ENCODE measurements around the gene ALX1.
"Not testable (repeated sequence)": the region's sequence is repeated elsewhere in the genome, so short reads cannot be mapped to it uniquely, and the experiment has no call there.

The ALX1 gene

DNA sequence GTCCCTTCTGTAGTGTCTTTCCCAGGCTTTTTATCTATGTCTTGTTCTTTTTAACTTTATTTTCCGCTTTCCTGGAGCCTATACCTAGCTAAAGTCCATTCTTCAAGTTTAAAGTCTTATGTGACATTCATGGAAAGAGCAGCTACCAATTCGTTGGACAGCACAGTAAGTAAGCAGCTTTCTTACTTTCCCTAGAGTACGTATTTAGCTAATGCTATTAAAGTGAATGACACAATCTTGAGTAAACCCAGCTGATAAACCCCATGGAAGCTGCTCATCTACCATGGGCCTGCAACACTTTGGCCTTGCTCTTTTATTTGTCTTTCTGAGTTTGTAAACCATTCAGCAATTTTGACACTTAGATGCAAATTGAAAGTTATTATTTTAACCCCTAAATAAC, 30.0 kb downstream of the ALX1 start:
- CTCF ChIA-PET = interaction anchor here (0.8 to 1.7 kb wide), 10 partner anchors 10 to 611 kb away, joined by 3 to 7 read pairs (median 4); no protein-coding TSS in a partner anchor
- TF ChIP-seq, protein P1, sequence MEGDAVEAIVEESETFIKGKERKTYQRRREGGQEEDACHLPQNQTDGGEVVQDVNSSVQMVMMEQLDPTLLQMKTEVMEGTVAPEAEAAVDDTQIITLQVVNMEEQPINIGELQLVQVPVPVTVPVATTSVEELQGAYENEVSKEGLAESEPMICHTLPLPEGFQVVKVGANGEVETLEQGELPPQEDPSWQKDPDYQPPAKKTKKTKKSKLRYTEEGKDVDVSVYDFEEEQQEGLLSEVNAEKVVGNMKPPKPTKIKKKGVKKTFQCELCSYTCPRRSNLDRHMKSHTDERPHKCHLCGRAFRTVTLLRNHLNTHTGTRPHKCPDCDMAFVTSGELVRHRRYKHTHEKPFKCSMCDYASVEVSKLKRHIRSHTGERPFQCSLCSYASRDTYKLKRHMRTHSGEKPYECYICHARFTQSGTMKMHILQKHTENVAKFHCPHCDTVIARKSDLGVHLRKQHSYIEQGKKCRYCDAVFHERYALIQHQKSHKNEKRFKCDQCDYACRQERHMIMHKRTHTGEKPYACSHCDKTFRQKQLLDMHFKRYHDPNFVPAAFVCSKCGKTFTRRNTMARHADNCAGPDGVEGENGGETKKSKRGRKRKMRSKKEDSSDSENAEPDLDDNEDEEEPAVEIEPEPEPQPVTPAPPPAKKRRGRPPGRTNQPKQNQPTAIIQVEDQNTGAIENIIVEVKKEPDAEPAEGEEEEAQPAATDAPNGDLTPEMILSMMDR (IDR thresholded peaks at IDR 0.05; ENCODE audit: insufficient read depth, low read length, missing control alignments) = no peak
- DNase-seq (ENCODE audit: low read depth, low spot score) = no peak
- POLR2A ChIA-PET = no interaction called here
- H3K4me3 ChIP-seq (ENCODE audit: low read depth, low read length) = no peak overlapping the region

DNA sequence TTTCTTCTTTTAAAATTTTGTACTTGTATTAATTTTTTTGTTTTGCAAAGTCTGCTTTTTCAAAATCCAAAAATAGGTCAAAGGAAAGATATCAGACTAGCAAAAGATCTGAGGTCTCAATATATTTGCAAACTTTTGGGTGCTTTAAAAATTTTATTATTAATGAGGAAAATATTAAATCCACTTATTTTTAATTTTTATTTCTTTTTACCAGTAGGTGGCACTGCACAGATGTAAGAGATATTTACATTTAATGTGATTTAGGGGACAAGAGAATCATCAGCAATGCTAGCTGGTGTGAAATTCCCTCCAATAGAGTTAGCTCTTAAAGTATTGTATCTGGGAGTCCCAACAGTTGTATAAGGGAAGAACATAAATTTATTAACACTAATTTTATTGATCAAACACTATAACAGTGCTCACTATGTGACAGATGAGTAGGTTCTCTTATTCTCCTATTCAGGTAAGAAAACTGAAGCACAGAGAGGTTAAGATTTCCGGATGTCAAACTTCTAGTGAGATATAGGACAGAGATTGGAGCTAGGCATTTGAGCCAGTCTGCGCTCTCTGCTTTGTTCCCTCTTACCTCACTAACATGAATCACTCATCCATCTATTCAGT, 30.5 kb downstream of the ALX1 start:
- TF ChIP-seq, protein P1 (IDR thresholded peaks at IDR 0.05; ENCODE audit: insufficient read depth, low read length, missing control alignments) = no peak
- DNase-seq (ENCODE audit: low read depth, low spot score) = no peak
- ChIA-PET POLR2A (no interaction called here), CTCF (interaction anchor here (0.8 to 1.7 kb wide), 11 partner anchors 9 to 138 kb away, joined by 3 to 7 read pairs (median 3); no protein-coding TSS in a partner anchor)
- no peak overlapping the region for H3K4me3 ChIP-seq (ENCODE audit: low read depth, low read length)

DNA sequence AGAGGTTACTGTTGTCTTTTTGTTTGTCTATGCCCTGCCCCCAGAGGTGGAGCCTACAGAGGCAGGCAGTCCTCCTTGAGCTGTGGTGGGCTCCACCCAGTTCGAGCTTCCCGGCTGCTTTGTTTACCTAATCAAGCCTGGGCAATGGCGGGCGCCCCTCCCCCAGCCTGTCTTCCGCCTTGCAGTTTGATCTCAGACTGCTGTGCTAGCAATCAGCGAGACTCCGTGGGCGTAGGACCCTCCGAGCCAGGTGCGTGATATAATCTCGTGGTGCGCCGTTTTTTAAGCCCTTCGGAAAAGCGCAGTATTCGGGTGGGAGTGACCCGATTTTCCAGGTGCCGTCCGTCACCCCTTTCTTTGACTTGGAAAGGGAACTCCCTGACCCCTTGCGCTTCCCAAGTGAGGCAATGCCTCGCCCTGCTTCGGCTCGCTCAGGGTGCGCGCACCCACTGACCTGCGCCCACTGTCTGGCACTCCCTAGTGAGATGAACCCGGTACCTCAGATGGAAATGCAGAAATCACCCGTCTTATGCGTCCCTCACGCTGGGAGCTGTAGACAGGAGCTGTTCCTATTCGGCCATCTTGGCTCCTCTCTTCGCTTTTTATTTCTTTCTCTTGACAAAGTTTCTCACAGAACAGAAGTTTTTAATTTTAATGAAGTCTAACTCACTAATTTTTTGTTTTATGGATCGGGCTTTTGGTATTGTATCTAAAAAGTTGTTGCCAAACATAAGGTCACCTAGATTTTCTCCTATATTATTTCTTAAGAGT, 38.0 kb downstream of the ALX1 start:
- DNase-seq (ENCODE audit: low read depth, low spot score); H3K4me3 ChIP-seq (ENCODE audit: low read depth, low read length); CTCF ChIA-PET; POLR2A ChIA-PET: not testable (repeated sequence)

DNA sequence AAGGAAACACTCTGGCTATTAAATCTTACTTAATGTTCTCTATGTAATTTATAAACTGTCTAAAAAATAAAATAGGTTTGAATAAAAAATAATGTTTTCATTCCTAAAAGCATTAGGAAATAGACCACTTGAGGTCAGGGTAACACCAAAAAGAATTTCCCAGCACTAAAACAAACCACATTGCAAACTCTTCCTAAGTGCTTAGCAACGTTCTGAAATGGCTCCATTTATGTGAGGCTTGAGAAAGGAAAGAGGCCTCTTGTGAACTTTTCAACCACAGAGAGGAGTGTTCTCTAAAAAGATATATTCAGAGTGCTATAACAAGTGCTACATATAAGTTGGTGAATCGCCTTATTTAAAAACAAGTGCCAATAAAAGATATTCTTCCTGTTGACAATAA, 42.7 kb downstream of the ALX1 start:
- ChIA-PET POLR2A (no interaction called here), CTCF (no interaction called here)
- H3K4me3 ChIP-seq (ENCODE audit: low read depth, low read length) = no peak overlapping the region
- TF ChIP-seq, protein P1 (IDR thresholded peaks at IDR 0.05; ENCODE audit: insufficient read depth, low read length, missing control alignments) = no peak
- no peak for DNase-seq (ENCODE audit: low read depth, low spot score)

DNA sequence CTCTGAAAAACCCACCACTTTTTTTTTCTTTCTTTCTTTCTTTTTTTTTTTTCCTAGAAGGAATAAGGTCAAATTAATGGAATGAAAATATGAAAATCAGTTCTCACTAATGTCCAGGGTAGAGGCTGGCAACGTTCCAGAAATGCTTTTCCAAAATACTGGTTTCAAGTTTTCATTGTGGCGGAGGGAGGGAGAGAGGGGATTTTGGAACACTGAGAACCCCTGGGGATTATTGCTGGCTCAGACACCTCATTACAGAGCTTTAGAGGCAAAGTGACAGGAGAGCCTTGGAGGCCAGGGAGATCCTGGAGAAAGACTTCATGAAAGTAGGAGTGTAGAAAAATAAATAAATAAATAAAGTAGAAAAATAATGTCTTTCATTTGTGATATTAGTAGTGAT, 45.4 kb downstream of the ALX1 start:
- H3K4me3 ChIP-seq (ENCODE audit: low read depth, low read length) = no peak overlapping the region
- DNase-seq (ENCODE audit: low read depth, low spot score) = no peak
- ChIA-PET CTCF (no interaction called here), POLR2A (no interaction called here)
- TF ChIP-seq, protein P1 (IDR thresholded peaks at IDR 0.05; ENCODE audit: insufficient read depth, low read length, missing control alignments) = no peak

DNA sequence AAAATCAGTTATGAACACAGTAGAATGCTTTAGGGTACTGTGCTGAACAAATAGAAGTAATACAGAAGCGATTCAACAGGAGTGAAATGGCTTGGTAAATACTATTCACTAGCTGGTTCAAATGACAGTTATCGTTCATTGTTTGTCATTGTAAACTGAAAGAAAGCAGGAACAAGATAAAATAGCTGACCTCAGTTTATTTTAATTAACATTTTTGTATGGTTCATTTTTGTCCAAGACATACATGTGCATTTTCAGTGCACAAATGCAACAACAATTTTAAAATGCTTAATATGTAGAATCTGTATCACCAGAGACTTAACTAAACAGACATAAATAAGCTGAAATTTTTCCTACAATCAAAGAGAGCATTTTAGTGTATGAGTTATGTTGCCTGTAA, 49.9 kb downstream of the ALX1 start:
- no peak for DNase-seq (ENCODE audit: low read depth, low spot score)
- POLR2A ChIA-PET = no interaction called here
- TF ChIP-seq, protein P1 (IDR thresholded peaks at IDR 0.05; ENCODE audit: insufficient read depth, low read length, missing control alignments) = no peak
- CTCF ChIA-PET = interaction anchor here (1.3 kb wide), 1 partner anchor 19 kb away, joined by 7 read pairs; no protein-coding TSS in a partner anchor
- no peak overlapping the region for H3K4me3 ChIP-seq (ENCODE audit: low read depth, low read length)

Data from AG04449 (cell line).